ENCODE data around the gene MTRF1. TPM values are rescaled to one million over a fixed set of nuclear protein-coding genes. Genes with fewer than 3 reads are reported as not detected.

The MTRF1 gene
- polyA plus RNA-seq, 2 of the 4 experiments (the other 2 are of a cell fraction) = 9.1 to 16.1 TPM

DNA sequence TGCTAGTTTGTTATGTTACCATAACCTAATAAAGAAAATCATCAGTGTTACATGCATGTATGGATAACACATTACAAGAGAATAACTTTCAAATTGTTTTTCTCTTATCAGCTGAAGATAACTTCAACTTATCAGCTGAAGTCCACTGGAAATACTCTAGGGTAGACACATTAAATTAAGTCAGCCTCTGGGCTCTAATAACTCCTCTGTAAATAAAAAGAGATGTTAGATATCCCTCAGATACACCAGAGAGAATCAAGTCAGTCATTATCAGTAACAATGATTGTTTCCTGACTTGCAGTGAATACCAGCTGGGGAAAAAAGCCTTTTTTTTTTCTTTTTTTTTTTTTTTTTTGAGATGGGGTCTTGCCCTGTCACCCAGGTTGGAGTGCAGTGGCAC lies 67.4 kb downstream of the MTRF1 start:
- H3K4me2 ChIP-seq = no peak overlapping the region
- no peaks in the 10 kb centered on the region for H3K4me1 ChIP-seq
- ATAC-seq = no peak
- ChIA-PET CTCF (interaction anchor here (1.5 to 2.3 kb wide), 2 partner anchors 24 to 122 kb away, joined by 3 to 7 read pairs; no protein-coding TSS in a partner anchor), POLR2A (no interaction called here)
- H3K27ac ChIP-seq = no peak overlapping the region
- H3K9me3 ChIP-seq = no peaks in the 10 kb centered on the region
- DNase-seq (ENCODE audit: low read depth in 1 of 2, low spot score in 1 of 2) = no peak
- no peak for FAIRE-seq
- H3K4me3 ChIP-seq = no peak overlapping the region
- no peak for TF ChIP-seq CBX2 (IDR thresholded peaks at IDR 0.05; ENCODE audit: borderline replicate concordance, low read depth)
- TF ChIP-seq, protein P1, sequence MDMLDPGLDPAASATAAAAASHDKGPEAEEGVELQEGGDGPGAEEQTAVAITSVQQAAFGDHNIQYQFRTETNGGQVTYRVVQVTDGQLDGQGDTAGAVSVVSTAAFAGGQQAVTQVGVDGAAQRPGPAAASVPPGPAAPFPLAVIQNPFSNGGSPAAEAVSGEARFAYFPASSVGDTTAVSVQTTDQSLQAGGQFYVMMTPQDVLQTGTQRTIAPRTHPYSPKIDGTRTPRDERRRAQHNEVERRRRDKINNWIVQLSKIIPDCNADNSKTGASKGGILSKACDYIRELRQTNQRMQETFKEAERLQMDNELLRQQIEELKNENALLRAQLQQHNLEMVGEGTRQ (IDR thresholded peaks at IDR 0.05) = no peak
- TF ChIP-seq, protein P2, sequence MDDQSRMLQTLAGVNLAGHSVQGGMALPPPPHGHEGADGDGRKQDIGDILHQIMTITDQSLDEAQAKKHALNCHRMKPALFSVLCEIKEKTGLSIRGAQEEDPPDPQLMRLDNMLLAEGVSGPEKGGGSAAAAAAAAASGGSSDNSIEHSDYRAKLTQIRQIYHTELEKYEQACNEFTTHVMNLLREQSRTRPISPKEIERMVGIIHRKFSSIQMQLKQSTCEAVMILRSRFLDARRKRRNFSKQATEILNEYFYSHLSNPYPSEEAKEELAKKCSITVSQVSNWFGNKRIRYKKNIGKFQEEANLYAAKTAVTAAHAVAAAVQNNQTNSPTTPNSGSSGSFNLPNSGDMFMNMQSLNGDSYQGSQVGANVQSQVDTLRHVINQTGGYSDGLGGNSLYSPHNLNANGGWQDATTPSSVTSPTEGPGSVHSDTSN (IDR thresholded peaks at IDR 0.05) = no peak
- no peak for TF ChIP-seq KDM1A (IDR thresholded peaks at IDR 0.05; ENCODE audit: low read depth)
- TF ChIP-seq, protein P3, sequence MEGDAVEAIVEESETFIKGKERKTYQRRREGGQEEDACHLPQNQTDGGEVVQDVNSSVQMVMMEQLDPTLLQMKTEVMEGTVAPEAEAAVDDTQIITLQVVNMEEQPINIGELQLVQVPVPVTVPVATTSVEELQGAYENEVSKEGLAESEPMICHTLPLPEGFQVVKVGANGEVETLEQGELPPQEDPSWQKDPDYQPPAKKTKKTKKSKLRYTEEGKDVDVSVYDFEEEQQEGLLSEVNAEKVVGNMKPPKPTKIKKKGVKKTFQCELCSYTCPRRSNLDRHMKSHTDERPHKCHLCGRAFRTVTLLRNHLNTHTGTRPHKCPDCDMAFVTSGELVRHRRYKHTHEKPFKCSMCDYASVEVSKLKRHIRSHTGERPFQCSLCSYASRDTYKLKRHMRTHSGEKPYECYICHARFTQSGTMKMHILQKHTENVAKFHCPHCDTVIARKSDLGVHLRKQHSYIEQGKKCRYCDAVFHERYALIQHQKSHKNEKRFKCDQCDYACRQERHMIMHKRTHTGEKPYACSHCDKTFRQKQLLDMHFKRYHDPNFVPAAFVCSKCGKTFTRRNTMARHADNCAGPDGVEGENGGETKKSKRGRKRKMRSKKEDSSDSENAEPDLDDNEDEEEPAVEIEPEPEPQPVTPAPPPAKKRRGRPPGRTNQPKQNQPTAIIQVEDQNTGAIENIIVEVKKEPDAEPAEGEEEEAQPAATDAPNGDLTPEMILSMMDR (IDR thresholded peaks at IDR 0.05) = no peak
- TF ChIP-seq FOSL2 (IDR thresholded peaks at IDR 0.05) = no peak
- TF ChIP-seq FOSL2 (CRISPR knock-in tag; IDR thresholded peaks at IDR 0.05) = no peak
- no peak for TF ChIP-seq CEBPB (IDR thresholded peaks at IDR 0.05)
- no peak for TF ChIP-seq NPAS2 (CRISPR knock-in tag; IDR thresholded peaks at IDR 0.05; ENCODE audit: borderline replicate concordance)
- TF ChIP-seq, protein P4, sequence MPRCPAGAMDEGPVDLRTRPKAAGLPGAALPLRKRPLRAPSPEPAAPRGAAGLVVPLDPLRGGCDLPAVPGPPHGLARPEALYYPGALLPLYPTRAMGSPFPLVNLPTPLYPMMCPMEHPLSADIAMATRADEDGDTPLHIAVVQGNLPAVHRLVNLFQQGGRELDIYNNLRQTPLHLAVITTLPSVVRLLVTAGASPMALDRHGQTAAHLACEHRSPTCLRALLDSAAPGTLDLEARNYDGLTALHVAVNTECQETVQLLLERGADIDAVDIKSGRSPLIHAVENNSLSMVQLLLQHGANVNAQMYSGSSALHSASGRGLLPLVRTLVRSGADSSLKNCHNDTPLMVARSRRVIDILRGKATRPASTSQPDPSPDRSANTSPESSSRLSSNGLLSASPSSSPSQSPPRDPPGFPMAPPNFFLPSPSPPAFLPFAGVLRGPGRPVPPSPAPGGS (IDR thresholded peaks at IDR 0.05) = no peak
- no peak for TF ChIP-seq FOXS1 (CRISPR knock-in tag; IDR thresholded peaks at IDR 0.05)
- TF ChIP-seq HOXB5 (CRISPR knock-in tag; IDR thresholded peaks at IDR 0.05) = no peak
- no peak for TF ChIP-seq EP300 (IDR thresholded peaks at IDR 0.05)
- no peak for TF ChIP-seq KDM5A (IDR thresholded peaks at IDR 0.05)

DNA sequence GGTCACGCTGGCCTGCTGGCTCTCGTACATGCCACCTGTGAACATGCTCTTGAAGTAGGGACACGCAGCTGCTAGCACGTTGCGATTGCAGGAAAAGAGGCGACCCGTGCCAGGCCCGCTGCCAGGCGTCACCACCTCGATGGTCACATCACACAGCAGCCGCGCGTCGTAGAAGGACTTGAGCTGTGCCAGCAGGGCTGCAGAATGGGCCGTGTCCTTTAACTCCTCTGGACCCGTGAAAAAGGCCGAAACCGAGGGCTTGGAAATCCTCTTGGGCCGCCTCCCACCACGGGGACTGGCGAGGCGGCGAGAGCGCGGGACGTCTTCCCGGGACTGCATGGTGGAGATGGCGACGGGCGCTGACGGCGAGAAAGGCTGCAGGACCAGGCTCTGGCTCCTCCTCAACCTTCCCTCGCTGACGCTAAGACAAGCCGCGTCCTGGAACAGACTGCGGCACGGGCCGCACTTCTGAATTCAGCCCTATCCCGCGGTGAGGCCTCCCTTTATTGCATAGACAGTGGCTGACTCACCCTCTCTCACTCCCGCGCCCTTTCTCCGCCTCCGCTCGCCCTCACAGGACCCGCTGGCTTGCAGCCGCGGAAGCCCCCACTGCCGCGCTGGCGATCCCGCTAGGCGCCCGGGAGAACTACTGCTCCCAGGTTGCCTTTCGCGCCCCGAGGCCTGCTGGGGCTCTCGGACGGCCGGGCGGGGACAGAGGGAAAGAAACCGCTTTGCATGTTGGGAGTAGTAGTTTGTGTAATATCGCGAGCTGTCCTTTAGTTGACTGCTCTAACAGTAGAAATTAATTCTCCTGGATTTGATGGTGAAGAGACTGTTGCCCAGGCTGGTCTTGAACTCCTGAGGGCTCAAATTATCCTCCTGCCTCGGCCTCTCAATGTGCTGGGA lies 69.2 kb downstream of the MTRF1 start, which contains the start of gene KBTBD7:
Gene KBTBD7, minus strand, starts transcription at position 651 of the 906 bp plus-strand sequence. Its CDS starts 312 bp downstream, at position 339.
- 33% methylated on average over 33 of the region's 66 CpGs for WGBS (ENCODE audit: missing lambda C conversion rate)
- FAIRE-seq (no peak), DNase-seq (ENCODE audit: low read depth in 1 of 2, low spot score in 1 of 2) (peak; percentile 64 to 92), ATAC-seq (peak; percentile 99)
- peak within 1 kb of the TSS; percentile 90 to 95 for H3K27ac ChIP-seq
- H3K4me3 ChIP-seq = peak within 1 kb of the TSS; percentile 69
- peak within 1 kb of the TSS; percentile 86 for H3K4me2 ChIP-seq
- no peaks in the 10 kb centered on the region for H3K4me1 ChIP-seq
- CTCF ChIA-PET = interaction anchor here (1.2 kb wide), 1 partner anchor 134 kb away, joined by 3 read pairs; no protein-coding TSS in a partner anchor
- POLR2A ChIA-PET = no interaction called here
- no peaks in the 10 kb centered on the region for H3K9me3 ChIP-seq
- TF ChIP-seq, protein P5, sequence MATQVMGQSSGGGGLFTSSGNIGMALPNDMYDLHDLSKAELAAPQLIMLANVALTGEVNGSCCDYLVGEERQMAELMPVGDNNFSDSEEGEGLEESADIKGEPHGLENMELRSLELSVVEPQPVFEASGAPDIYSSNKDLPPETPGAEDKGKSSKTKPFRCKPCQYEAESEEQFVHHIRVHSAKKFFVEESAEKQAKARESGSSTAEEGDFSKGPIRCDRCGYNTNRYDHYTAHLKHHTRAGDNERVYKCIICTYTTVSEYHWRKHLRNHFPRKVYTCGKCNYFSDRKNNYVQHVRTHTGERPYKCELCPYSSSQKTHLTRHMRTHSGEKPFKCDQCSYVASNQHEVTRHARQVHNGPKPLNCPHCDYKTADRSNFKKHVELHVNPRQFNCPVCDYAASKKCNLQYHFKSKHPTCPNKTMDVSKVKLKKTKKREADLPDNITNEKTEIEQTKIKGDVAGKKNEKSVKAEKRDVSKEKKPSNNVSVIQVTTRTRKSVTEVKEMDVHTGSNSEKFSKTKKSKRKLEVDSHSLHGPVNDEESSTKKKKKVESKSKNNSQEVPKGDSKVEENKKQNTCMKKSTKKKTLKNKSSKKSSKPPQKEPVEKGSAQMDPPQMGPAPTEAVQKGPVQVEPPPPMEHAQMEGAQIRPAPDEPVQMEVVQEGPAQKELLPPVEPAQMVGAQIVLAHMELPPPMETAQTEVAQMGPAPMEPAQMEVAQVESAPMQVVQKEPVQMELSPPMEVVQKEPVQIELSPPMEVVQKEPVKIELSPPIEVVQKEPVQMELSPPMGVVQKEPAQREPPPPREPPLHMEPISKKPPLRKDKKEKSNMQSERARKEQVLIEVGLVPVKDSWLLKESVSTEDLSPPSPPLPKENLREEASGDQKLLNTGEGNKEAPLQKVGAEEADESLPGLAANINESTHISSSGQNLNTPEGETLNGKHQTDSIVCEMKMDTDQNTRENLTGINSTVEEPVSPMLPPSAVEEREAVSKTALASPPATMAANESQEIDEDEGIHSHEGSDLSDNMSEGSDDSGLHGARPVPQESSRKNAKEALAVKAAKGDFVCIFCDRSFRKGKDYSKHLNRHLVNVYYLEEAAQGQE (IDR thresholded peaks at IDR 0.05) = peak; percentile 33; the same call in 1 of the 2 replicates
- no peak for TF ChIP-seq FOSL2 (IDR thresholded peaks at IDR 0.05)
- peak; percentile 74 for TF ChIP-seq FOSL2 (CRISPR knock-in tag; IDR thresholded peaks at IDR 0.05)
- no peak for TF ChIP-seq ZSCAN20 (CRISPR knock-in tag; IDR thresholded peaks at IDR 0.05)
- TF ChIP-seq, protein P6, sequence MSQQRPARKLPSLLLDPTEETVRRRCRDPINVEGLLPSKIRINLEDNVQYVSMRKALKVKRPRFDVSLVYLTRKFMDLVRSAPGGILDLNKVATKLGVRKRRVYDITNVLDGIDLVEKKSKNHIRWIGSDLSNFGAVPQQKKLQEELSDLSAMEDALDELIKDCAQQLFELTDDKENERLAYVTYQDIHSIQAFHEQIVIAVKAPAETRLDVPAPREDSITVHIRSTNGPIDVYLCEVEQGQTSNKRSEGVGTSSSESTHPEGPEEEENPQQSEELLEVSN (IDR thresholded peaks at IDR 0.05; ENCODE audit: borderline replicate concordance, low read depth) = peak; percentile 85
- TF ChIP-seq, protein P7, sequence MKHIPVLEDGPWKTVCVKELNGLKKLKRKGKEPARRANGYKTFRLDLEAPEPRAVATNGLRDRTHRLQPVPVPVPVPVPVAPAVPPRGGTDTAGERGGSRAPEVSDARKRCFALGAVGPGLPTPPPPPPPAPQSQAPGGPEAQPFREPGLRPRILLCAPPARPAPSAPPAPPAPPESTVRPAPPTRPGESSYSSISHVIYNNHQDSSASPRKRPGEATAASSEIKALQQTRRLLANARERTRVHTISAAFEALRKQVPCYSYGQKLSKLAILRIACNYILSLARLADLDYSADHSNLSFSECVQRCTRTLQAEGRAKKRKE (CRISPR knock-in tag; IDR thresholded peaks at IDR 0.05; ENCODE audit: low read depth) = no peak
- TF ChIP-seq, protein P3 (IDR thresholded peaks at IDR 0.05) = no peak
- no peak for TF ChIP-seq RNF2 (IDR thresholded peaks at IDR 0.05; ENCODE audit: borderline replicate concordance, low read depth)
- peak; percentile 72 for TF ChIP-seq CHD2 (IDR thresholded peaks at IDR 0.05; ENCODE audit: low read length, partially characterized antibody)
- TF ChIP-seq, protein P8, sequence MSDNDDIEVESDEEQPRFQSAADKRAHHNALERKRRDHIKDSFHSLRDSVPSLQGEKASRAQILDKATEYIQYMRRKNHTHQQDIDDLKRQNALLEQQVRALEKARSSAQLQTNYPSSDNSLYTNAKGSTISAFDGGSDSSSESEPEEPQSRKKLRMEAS (IDR thresholded peaks at IDR 0.05) = peak; percentile 60
